Fibroblast of skin of left quadriceps (primary cell): ENCODE data around the gene STAC.
"Not testable (repeated sequence)": the region's sequence is repeated elsewhere in the genome, so short reads cannot be mapped to it uniquely, and the experiment has no call there.

Experiments
- DNase-seq, 2 experiments: peaks; one replicate each; pipeline ENCODE4 v3.0.0-alpha.2; 2013; ENCODE audit warnings: low read depth in 2 of 2

The STAC gene

DNA sequence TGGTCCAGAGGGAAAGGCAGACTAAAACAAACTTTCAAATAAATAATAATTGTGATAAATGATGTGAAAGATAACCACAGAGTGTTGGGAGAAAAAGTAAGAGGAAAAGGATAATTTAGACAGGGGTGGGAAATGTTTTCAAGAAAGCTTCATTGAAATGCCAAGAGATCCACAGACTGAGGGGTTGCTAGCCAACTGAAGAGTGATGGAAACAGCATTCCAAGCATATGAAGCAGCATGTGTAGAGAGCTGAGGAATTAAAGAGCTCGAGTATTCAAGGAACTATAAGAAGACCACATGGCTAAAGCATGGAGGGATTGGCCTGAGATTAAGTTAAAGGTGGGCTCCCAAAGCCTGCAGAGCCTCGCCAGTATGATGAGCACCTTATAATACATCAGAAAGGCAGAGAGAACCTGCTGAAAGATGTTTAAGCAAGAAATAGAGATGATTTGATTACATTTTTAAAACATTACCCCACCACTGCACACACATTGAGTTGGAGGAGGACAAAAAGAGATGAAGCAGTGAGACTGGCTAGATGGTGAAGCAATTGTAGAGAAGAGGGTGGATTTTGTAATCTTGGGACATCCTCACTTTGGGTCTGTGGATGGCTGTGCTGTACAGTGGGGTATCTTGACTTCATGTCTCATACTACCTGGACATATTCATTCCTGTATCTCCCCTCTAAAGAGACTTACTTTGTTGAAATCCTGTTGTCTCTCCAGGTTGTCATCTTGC lies 100.8 kb downstream of the STAC start:
- peak; percentile 56 to 58 for DNase-seq

DNA sequence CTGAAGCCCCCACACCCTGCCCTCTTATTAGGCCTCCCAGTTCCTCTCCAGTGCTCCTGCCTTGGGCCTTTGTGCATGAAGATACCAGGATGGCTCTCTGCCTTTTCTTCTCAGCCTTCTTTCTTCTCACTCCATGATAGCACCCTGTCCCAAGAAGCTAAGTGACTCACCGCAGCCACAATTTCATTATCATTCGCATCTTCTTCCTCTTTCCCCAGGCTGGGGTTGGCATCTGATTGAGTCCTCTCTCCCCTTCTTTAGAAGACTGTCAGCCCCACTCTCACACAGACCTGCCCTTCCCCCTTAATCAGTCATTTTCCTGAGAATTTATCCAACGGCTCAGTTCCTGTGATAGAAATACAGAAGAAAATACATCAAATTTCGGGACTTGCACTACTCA lies 102.0 kb downstream of the STAC start:
- DNase-seq = no peak

DNA sequence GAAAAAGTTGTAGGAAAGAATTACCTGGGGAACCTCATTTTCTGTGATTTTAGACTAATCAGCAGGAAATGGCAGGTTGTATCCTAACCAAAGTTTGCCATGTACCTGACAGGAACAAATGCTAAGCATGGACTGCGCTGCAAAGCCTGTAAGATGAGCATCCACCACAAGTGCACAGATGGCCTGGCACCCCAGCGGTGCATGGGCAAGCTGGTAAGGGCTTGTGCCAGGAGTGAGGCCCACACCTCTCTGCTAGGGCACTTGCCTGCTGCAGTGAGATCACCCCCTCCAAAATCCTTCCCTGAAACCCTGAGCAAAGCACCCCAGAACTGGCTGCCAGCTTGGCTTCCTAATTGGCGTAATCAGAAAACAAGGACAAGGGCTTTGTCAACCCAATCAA lies 102.6 kb downstream of the STAC start:
- no peak for DNase-seq

GRCh38 chr3:36483709-36484108 lies 103.4 kb downstream of the STAC start:
- no peak for DNase-seq

GRCh38 chr3:36484386-36484785 lies 104.1 kb downstream of the STAC start:
- no peak for DNase-seq

- no peak for DNase-seq
These were observed 105.9 kb downstream of the STAC start for GRCh38 chr3:36486009-36486795.

GRCh38 chr3:36487616-36488015 lies 107.3 kb downstream of the STAC start:
- no peak for DNase-seq

DNA sequence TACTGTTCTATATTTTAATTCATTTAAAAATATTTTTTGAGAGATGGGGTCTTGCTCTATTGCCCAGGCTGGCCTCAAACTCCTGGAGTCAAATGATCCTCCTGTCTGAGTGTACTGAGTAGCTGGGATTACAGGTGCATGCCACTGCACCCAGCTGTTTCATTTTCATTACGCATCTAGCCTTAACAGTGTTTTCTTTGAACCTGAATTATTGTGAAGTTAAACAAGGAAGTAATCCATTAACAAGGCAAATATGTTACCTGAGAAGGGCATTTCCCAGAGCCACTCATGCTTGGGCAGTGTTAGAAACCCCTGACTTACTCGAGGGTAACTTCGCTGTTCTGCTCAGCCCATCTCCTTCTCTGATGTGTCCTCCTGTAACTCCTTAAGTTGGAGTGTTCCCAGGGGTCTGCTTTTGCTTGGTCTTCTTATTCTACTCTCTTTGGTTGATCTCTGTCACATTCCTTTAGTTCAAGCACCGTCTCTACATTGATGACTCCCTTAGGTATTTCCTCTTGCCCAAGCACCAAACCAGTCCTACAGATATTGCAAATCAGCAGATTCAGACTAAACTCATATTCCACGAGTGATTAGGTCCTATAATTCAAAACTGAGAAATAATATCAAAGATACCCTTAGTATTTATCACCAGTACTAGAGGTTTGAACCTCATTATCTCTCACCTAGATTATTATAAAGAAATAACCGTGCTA lies 107.9 kb downstream of the STAC start:
- no peak for DNase-seq

GRCh38 chr3:36489101-36489500 lies 108.8 kb downstream of the STAC start:
- DNase-seq = no peak

DNA sequence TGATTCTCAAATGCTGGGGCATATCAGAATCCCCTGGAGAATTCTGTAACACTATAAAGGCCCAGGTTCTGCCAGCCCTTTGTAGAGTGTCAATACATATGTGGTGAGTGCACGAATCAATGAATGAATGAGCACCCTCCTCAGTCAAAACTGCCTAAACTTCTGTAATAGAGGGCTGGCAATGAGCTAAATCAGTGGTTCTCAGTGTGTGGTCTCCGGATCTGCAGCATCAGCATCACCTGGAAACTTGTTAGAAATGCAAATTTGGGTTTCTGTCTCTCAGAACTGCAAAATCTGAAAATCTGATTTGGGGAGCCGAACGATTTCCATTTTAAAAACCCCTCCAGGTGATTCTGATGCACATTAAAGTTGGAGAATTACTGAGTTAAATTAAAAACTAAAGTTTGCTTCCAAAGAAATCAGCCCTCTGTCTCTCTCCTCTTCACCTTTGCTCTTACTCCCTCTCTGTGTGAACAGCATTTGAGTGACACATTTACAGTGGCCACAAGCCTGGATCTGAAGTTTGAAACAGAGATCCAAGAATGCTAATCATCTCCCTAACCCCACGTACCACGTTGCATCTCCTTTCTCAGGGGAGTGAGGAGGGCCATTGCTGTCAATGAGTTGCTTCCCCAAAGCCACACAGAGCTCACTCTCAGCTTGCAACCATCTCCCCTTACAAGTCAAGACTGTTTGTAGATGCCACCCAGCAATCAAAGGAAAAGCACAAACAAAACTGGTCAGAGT lies 109.5 kb downstream of the STAC start:
- no peak for DNase-seq

GRCh38 chr3:36493051-36493450 lies 112.7 kb downstream of the STAC start:
- DNase-seq = no peak

- no peak for DNase-seq
These were observed 114.3 kb downstream of the STAC start for GRCh38 chr3:36494461-36495109.

DNA sequence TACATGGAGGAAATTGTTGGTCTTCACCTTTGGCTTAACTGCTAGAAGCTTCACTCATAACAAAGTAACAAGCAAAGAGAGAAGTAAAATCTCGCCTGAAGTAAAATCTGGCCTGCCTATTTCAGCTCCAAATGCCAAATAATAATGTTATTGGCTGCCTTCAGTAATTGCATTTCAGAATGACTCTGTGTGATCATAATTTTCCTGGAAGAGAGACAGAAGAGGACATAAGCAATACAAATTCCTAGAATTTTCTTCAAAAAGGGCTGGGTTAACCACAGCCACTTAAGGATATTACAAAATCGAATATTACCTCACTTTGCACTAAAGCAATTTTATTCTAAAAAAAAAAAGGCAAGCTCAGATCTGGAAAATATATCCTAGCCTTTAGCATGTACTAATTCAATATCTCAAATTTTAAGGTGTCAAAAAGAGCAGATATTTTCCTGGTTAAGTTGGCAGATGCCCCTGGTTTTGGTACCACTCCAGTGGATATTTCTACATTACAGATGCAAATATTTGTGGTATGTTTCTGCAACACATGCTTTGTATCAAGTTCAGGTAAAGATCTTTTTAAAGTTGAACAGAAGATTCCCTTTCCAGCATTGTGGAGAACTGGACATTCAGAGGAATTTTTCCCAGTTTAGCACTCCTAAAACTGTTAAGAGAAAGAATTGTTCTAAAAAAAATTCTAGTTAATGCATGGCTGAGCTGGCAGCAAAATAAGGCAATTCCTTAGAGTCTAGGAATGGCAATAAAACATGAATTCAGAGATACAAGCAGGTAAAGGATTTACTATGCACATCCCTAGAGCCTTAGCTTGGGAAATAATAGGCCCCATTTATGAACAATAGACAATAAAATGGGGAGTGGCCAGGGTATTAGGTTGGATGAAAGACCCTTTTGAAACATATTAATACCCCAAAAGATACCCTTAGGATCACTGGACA lies 116.7 kb downstream of the STAC start:
- peak; percentile 78 for DNase-seq

- not testable (repeated sequence) for DNase-seq
These were observed 119.7 kb downstream of the STAC start for GRCh38 chr3:36500053-36500452.

GRCh38 chr3:36501616-36502015 lies 121.3 kb downstream of the STAC start:
- no peak for DNase-seq

DNA sequence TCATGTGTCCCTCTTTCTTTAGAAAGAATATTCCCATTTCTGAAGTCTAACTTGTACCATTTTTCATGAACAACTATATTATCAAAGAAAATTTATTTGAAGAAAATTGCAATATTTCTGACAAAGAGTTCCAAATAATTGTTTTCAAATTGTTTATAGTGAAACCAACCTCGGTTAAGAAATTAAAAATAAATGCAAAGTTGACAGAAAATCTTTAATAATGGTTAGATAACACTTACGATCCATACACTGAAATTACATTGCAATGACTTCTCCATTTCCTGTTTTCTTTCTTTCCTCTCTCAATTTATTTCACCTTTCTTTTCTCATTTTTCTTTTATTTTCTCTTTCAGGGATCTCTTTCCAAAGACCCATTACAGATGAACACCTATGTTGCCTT lies 125.1 kb downstream of the STAC start:
- no peak for DNase-seq

GRCh38 chr3:36511791-36512486 lies 131.6 kb downstream of the STAC start:
- DNase-seq = no peak

DNA sequence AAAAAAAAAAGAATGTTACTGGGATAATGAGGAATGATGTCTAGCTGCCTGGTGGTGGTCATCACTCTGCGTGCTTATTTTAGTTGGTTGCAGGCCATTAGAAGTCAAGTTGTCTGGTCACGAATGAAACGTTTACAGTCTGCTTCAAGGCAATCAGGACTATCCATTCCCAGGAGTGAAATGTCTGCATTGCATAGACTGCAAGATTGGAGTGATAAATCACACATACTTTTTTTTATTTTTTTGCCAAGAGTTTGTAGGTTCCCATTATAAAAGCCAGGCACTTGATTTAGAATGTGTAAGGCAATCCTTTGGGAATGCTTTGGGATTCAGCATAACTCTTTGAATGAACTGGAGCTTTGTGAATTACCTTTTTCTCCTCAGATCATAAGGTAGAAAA lies 132.3 kb downstream of the STAC start:
- peak; percentile 60 to 64 for DNase-seq

GRCh38 chr3:36514171-36514570 lies 133.9 kb downstream of the STAC start:
- no peak for DNase-seq

GRCh38 chr3:36519682-36520081 lies 139.4 kb downstream of the STAC start:
- no peak for DNase-seq
